ENCODE data around the gene LRSAM1.

DNA sequence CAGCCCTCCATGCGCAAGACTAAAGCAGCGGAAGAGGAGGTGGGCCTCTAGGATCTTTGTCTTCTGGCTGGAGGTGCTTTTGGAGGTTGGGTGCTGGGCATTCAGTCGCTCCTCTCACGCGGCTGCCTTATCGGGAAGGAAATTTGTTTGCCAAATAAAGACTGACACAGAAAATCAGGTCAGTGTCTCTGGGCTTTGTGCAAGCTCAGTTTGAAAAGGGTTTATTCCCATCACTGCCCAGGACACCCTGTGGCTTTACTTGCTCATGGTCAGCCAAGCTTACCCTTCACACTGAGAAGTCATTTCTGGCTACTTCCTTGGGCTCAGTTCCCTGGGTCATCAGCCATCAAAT, 43.8 kb upstream of the LRSAM1 start:
- TF ChIP-seq CTCF (IDR thresholded peaks at IDR 0.05) (no peak), POLR2A (IDR thresholded peaks at IDR 0.05) (no peak), POLR2AphosphoS5 (IDR thresholded peaks at IDR 0.05) (peak in 2 of 4 donors; percentile 39 to 46)
